DND-41 (cell line): ENCODE results near the gene WARS2.

Source experiments
- ATAC-seq: fragments of 200-7000 bp; cut with Tn5 transposase; 3 replicates; pipeline ENCODE4 v1.9.1; 2021; ENCODE audit warnings: low read depth; ENCODE audit not compliant: insufficient read depth
- DNase-seq: peaks from one replicate; pipeline ENCODE4 v3.0.0-alpha.2; 2020
- H2AFZ ChIP-seq: 2 replicates; pipeline ENCODE4 v1.6.0; 2012; ENCODE audit warnings: low read depth, low read length
- H3K27ac ChIP-seq: 2 replicates; pipeline ENCODE4 v1.5.1; 2012; ENCODE audit warnings: low read length, inconsistent platforms
- H3K27me3 ChIP-seq: fragments of 200-600 bp; sonication (generic); 2 replicates; pipeline ENCODE4 v1.6.0; 2012; ENCODE audit warnings: low read length, mild to moderate bottlenecking, inconsistent platforms; ENCODE audit not compliant: insufficient read depth, poor library complexity
- H3K36me3 ChIP-seq: 2 replicates; pipeline ENCODE4 v1.5.1; 2012; ENCODE audit warnings: low read length, inconsistent platforms; ENCODE audit not compliant: insufficient read depth
- H3K4me1 ChIP-seq: 2 replicates; pipeline ENCODE4 v1.5.1; 2012; ENCODE audit warnings: mild to moderate bottlenecking, low read length; ENCODE audit not compliant: insufficient read depth
- H3K4me2 ChIP-seq: 2 replicates; pipeline ENCODE4 v1.6.0; 2012; ENCODE audit warnings: mild to moderate bottlenecking, moderate library complexity, low read length, inconsistent platforms; ENCODE audit not compliant: insufficient read depth
- H3K4me3 ChIP-seq, 2 experiments: fragments of 200-600 bp in 1 of 2; shearing (Covaris generic) in 1 of 2; 2 replicates each; pipeline ENCODE4 v1.5.1; 2012 to 2016; ENCODE audit warnings: inconsistent platforms in 2 of 2, low read length in 2 of 2, mild to moderate bottlenecking in 2 of 2, low read depth in 1 of 2, moderate library complexity in 1 of 2
- H3K79me2 ChIP-seq: 2 replicates; pipeline ENCODE4 v1.6.0; 2012; ENCODE audit warnings: low read length, inconsistent platforms; ENCODE audit not compliant: insufficient read depth
- H3K9ac ChIP-seq: 2 replicates; pipeline ENCODE4 v1.6.0; 2012; ENCODE audit warnings: low read depth, mild to moderate bottlenecking, inconsistent platforms, low read length, moderate library complexity
- H3K9me3 ChIP-seq: 2 replicates; pipeline ENCODE4 v1.5.1; 2012; ENCODE audit warnings: low read length, moderate library complexity, mild to moderate bottlenecking, inconsistent platforms; ENCODE audit not compliant: insufficient read depth, severe bottlenecking
- H4K20me1 ChIP-seq: 2 replicates; pipeline ENCODE4 v1.6.0; 2012; ENCODE audit warnings: low read length; ENCODE audit not compliant: insufficient read depth
- CTCF ChIP-seq: IDR thresholded peaks from 2 replicates; pipeline ENCODE4 v1.5.1; 2012; ENCODE audit warnings: borderline replicate concordance, low read length, moderate library complexity, mild to moderate bottlenecking; ENCODE audit not compliant: poor library complexity, severe bottlenecking; ENCODE audit errors: extremely low read depth
- EZH2 ChIP-seq: IDR thresholded peaks from 3 replicates; pipeline ENCODE4 v1.6.1; 2012; ENCODE audit warnings: borderline replicate concordance, low read depth, mild to moderate bottlenecking, moderate library complexity, low read length, inconsistent platforms; ENCODE audit not compliant: severe bottlenecking

The WARS2 gene

GRCh38 chr1:119032986-119033385 is 107.5 kb downstream of the WARS2 start:
- ATAC-seq = no peak
- Histone ChIP-seq H3K79me2 (no peaks in the 10 kb centered on the region), H3K27ac (no peak overlapping the region), H3K9me3 (no peaks in the 10 kb centered on the region), H3K36me3 (no peaks in the 10 kb centered on the region; the same call in 1 of the 2 replicates), H3K4me3 (no peak overlapping the region), H2AFZ (no peak overlapping the region), H4K20me1 (no peaks in the 10 kb centered on the region), H3K4me2 (no peak overlapping the region), H3K9ac (no peak overlapping the region), H3K4me1 (no peaks in the 10 kb centered on the region), H3K27me3 (no peaks in the 10 kb centered on the region)
- no peak for DNase-seq
- no peak for TF ChIP-seq CTCF
- no peak for TF ChIP-seq EZH2

GRCh38 chr1:119027759-119028158 is 112.7 kb downstream of the WARS2 start:
- Histone ChIP-seq H3K9me3 (no peaks in the 10 kb centered on the region), H3K4me1 (no peaks in the 10 kb centered on the region), H2AFZ (no peak overlapping the region), H3K79me2 (no peaks in the 10 kb centered on the region), H3K27me3 (no peaks in the 10 kb centered on the region), H3K27ac (no peak overlapping the region), H3K9ac (no peak overlapping the region), H4K20me1 (no peaks in the 10 kb centered on the region), H3K4me3 (no peak overlapping the region), H3K36me3 (no peaks in the 10 kb centered on the region; the same call in 1 of the 2 replicates), H3K4me2 (no peak overlapping the region)
- no peak for ATAC-seq
- DNase-seq = no peak
- TF ChIP-seq EZH2 (no peak), CTCF (no peak)

GRCh38 chr1:119026956-119027355 is 113.5 kb downstream of the WARS2 start:
- no peak overlapping the region for H3K27ac ChIP-seq
- no peaks in the 10 kb centered on the region for H3K4me1 ChIP-seq
- no peaks in the 10 kb centered on the region for H3K27me3 ChIP-seq
- H3K36me3 ChIP-seq = no peaks in the 10 kb centered on the region; the same call in 1 of the 2 replicates
- DNase-seq = no peak
- no peak overlapping the region for H2AFZ ChIP-seq
- H3K9ac ChIP-seq = no peak overlapping the region
- ATAC-seq = no peak
- H3K9me3 ChIP-seq = no peaks in the 10 kb centered on the region
- TF ChIP-seq CTCF (no peak), EZH2 (no peak)
- H3K4me3 ChIP-seq = no peak overlapping the region
- H4K20me1 ChIP-seq = no peaks in the 10 kb centered on the region
- H3K79me2 ChIP-seq = no peaks in the 10 kb centered on the region
- no peak overlapping the region for H3K4me2 ChIP-seq

- no peaks in the 10 kb centered on the region for H3K27me3 ChIP-seq
- H3K9ac ChIP-seq = no peak overlapping the region
- H2AFZ ChIP-seq = no peak overlapping the region
- no peak for TF ChIP-seq CTCF
- TF ChIP-seq EZH2 = no peak
- no peaks in the 10 kb centered on the region for H3K9me3 ChIP-seq
- H3K27ac ChIP-seq = no peak overlapping the region
- H4K20me1 ChIP-seq = no peaks in the 10 kb centered on the region
- no peaks in the 10 kb centered on the region for H3K4me1 ChIP-seq
- no peak overlapping the region for H3K4me2 ChIP-seq
- H3K36me3 ChIP-seq = no peaks in the 10 kb centered on the region
- no peak overlapping the region for H3K4me3 ChIP-seq
- no peak for ATAC-seq
- no peaks in the 10 kb centered on the region for H3K79me2 ChIP-seq
- DNase-seq = no peak
These were observed 124.9 kb downstream of the WARS2 start for GRCh38 chr1:119015547-119015946.
